Vagina (tissue), 2 donors: Measurements from ENCODE around the gene HSPD1. TPM values are rescaled to one million over a fixed set of nuclear protein-coding genes. Genes with fewer than 3 reads are reported as not detected.
"Not testable (repeated sequence)": the region's sequence is repeated elsewhere in the genome, so short reads cannot be mapped to it uniquely, and the experiment has no call there.

Experiments used
- DNase-seq, 2 donors: peaks; one replicate each; pipeline ENCODE4 v3.0.0-alpha.2; 2017; ENCODE audit errors: extremely low spot score in 2 of 2
- H3K27ac ChIP-seq: fragments of 200-600 bp; sonication (generic); one replicate; pipeline ENCODE4 v1.5.1; 2019
- H3K27me3 ChIP-seq: fragments of 200-600 bp; sonication (generic); one replicate; pipeline ENCODE4 v1.5.1; 2019
- H3K36me3 ChIP-seq, 2 donors: fragments of 200-600 bp; sonication (generic); one replicate each; pipeline ENCODE4 v1.5.1; 2017 to 2019
- H3K4me1 ChIP-seq: fragments of 200-600 bp; sonication (generic); one replicate; pipeline ENCODE4 v1.5.1; 2019
- H3K4me3 ChIP-seq, 2 donors: fragments of 200-600 bp; sonication (generic); 1 replicate in 1 of 2; 2 replicates in 1 of 2; pipeline ENCODE4 v1.5.1; 2016 to 2019
- H3K9me3 ChIP-seq: fragments of 200-600 bp; sonication (generic); one replicate; pipeline ENCODE4 v1.5.1; 2019
- POLR2A ChIP-seq, 2 donors: fragments of 450-650 bp; IDR thresholded peaks; one replicate each; pipeline ENCODE4 v1.6.1; 2017; ENCODE audit warnings: antibody characterized with exemption in 2 of 2, mild to moderate bottlenecking in 2 of 2, moderate library complexity in 2 of 2
- POLR2AphosphoS5 ChIP-seq, 2 donors: sonication (generic); formaldehyde crosslinking; IDR thresholded peaks; one replicate each; pipeline ENCODE4 v1.9.0; 2017; ENCODE audit warnings: antibody characterized with exemption in 2 of 2, mild to moderate bottlenecking in 2 of 2, low read depth in 1 of 2; ENCODE audit not compliant: insufficient read depth in 1 of 2
- intact Hi-C: fragments of 100-400 bp; cut with DNase I; formaldehyde crosslinking; loops from one replicate; pipeline ENCODE4 v1.15.1; 2023
- total RNA-seq: library from RNA; depleted of rRNA; stranded (reverse); fragments of >200 nt; gene quantifications from one replicate; pipeline ENCODE4 v1.2.3, GENCODE V29; 2016
- TF ChIP-seq, protein P1 (sequence below), 3 experiments: fragments of 450-650 bp in 2 of 3; fragments of 200-600 bp in 1 of 3; sonication (generic) in 1 of 3; IDR thresholded peaks; one replicate each; pipeline ENCODE4 v1.5.1; 2017 to 2019; ENCODE audit warnings: antibody characterized with exemption in 3 of 3, mild to moderate bottlenecking in 2 of 3, moderate library complexity in 2 of 3

HSPD1 gene
- total RNA-seq, 1 donor from 2014 or later, result 127 TPM

DNA sequence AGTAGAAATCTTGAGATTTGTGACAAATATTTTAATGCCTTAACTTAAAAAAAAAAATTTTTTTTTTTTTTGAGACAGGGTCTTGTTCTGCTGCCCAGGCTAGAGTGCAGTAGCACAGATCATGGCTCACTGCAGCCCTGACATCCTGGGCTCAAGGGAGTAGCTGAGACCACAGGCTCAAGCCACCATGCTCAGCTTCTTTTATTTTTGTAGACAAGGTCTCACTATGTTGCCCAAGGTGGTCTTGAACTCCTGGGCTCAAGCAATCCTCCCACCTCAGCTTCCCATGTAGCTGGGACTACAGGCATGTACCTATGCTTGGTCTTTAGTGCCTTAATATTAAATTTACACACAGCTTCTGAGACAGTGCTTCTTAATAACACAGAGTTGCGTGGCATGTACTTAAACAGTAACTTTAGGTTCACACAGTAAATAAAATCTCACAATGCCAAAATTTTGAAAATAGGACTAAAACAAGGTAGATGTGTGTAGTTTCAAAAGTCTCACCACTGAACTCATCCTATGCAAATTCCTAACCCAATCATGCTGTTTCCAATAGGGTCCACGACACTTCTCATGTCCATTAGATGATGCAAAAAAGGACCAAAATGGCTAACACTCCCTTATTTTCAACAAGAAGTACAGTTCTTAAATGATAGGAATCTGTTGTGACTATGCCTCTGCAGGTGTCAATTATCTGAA, 4.1 kb downstream of the HSPD1 start:
- Histone ChIP-seq H3K4me1 (peaks cover 33% of the 10 kb centered on the region), H3K4me3 (no peak overlapping the region), H3K36me3 (peaks cover 0 to 67% of the 10 kb centered on the region in 2 donors), H3K27ac (peak overlapping the region; percentile 100), H3K9me3 (no peaks in the 10 kb centered on the region), H3K27me3 (no peaks in the 10 kb centered on the region)
- no peak for DNase-seq
- TF ChIP-seq, protein P1, sequence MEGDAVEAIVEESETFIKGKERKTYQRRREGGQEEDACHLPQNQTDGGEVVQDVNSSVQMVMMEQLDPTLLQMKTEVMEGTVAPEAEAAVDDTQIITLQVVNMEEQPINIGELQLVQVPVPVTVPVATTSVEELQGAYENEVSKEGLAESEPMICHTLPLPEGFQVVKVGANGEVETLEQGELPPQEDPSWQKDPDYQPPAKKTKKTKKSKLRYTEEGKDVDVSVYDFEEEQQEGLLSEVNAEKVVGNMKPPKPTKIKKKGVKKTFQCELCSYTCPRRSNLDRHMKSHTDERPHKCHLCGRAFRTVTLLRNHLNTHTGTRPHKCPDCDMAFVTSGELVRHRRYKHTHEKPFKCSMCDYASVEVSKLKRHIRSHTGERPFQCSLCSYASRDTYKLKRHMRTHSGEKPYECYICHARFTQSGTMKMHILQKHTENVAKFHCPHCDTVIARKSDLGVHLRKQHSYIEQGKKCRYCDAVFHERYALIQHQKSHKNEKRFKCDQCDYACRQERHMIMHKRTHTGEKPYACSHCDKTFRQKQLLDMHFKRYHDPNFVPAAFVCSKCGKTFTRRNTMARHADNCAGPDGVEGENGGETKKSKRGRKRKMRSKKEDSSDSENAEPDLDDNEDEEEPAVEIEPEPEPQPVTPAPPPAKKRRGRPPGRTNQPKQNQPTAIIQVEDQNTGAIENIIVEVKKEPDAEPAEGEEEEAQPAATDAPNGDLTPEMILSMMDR (IDR thresholded peaks at IDR 0.05), result no peak
- TF ChIP-seq POLR2AphosphoS5 (IDR thresholded peaks at IDR 0.05; ENCODE audit: insufficient read depth in 1 of 2, low read depth in 1 of 2) (no peak), POLR2A (IDR thresholded peaks at IDR 0.05) (no peak)
- intact Hi-C loops, result no loop called here

DNA sequence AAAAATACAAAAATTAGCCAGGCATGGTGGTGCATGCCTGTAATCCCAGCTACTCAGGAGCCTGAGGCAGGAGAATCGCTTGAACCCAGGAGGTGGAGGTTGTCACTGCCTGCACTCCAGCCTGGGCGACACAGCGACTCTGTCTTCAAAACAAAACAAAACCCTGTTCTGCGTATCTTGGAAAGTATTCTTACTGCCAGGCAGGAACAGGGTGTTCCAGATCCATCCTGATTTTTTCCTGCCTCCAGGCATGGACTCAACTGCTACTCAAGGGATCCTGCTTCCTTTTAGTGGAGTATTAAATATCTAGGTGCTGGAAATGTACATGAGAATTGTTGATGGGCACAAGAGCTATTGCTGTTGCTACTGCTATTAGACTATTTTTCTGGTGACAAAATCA, 12.3 kb downstream of the HSPD1 start:
- no peak for TF ChIP-seq POLR2A (IDR thresholded peaks at IDR 0.05)
- TF ChIP-seq, protein P1 (IDR thresholded peaks at IDR 0.05), result no peak
- TF ChIP-seq POLR2AphosphoS5 (IDR thresholded peaks at IDR 0.05; ENCODE audit: insufficient read depth in 1 of 2, low read depth in 1 of 2), result no peak
- Histone ChIP-seq H3K4me1 (no peaks in the 10 kb centered on the region), H3K27me3 (no peaks in the 10 kb centered on the region), H3K27ac (no peak overlapping the region), H3K36me3 (peaks cover 0 to 68% of the 10 kb centered on the region in 2 donors), H3K4me3 (no peak overlapping the region), H3K9me3 (no peaks in the 10 kb centered on the region)
- intact Hi-C loops, result no loop called here
- no peak for DNase-seq

- H3K27me3 ChIP-seq, result no peaks in the 10 kb centered on the region
- no peak overlapping the region for H3K27ac ChIP-seq
- no peaks in the 10 kb centered on the region for H3K9me3 ChIP-seq
- intact Hi-C loops, result no loop called here
- H3K4me3 ChIP-seq, result no peak overlapping the region
- H3K4me1 ChIP-seq, result no peaks in the 10 kb centered on the region
- TF ChIP-seq POLR2A (IDR thresholded peaks at IDR 0.05) (no peak), POLR2AphosphoS5 (IDR thresholded peaks at IDR 0.05; ENCODE audit: insufficient read depth in 1 of 2, low read depth in 1 of 2) (no peak)
- TF ChIP-seq, protein P1 (IDR thresholded peaks at IDR 0.05), result no peak
- no peak for DNase-seq
- peaks cover 0 to 56% of the 10 kb centered on the region in 2 donors for H3K36me3 ChIP-seq
Observed at GRCh38 chr2:197486175-197486574, 13.5 kb downstream of the HSPD1 start.

GRCh38 chr2:197484248-197484647, 15.4 kb downstream of the HSPD1 start:
- intact Hi-C loops, DNase-seq, H3K4me1 ChIP-seq, H3K27ac ChIP-seq, H3K9me3 ChIP-seq, H3K4me3 ChIP-seq, H3K27me3 ChIP-seq: not testable (repeated sequence)
- H3K36me3 ChIP-seq, result peaks cover 0 to 37% of the 10 kb centered on the region in 2 donors

- no peak for DNase-seq
- Histone ChIP-seq H3K27ac (no peak overlapping the region), H3K4me1 (no peaks in the 10 kb centered on the region), H3K36me3 (peaks cover 0 to 27% of the 10 kb centered on the region in 2 donors), H3K9me3 (no peaks in the 10 kb centered on the region), H3K27me3 (no peaks in the 10 kb centered on the region), H3K4me3 (no peak overlapping the region)
- TF ChIP-seq, protein P1 (IDR thresholded peaks at IDR 0.05), result no peak
- TF ChIP-seq POLR2A (IDR thresholded peaks at IDR 0.05) (no peak), POLR2AphosphoS5 (IDR thresholded peaks at IDR 0.05; ENCODE audit: insufficient read depth in 1 of 2, low read depth in 1 of 2) (no peak)
- intact Hi-C loops, result no loop called here
Observed at GRCh38 chr2:197480165-197481036, 19.2 kb downstream of the HSPD1 start.
